Activated naive CD4-positive, alpha-beta T cell (primary cell): ENCODE results near the gene SAMD3.
"Not testable (repeated sequence)": the region's sequence is repeated elsewhere in the genome, so short reads cannot be mapped to it uniquely, and the experiment has no call there.

Experiments
- DNase-seq, 4 experiments: peaks; one replicate each; lab custom pipeline; 2025; lab: John Stamatoyannopoulos, UW

Gene SAMD3

GRCh38 chr6:130129762-130130246, 92.9 kb downstream of the SAMD3 start:
- DNase-seq = no peak

DNA sequence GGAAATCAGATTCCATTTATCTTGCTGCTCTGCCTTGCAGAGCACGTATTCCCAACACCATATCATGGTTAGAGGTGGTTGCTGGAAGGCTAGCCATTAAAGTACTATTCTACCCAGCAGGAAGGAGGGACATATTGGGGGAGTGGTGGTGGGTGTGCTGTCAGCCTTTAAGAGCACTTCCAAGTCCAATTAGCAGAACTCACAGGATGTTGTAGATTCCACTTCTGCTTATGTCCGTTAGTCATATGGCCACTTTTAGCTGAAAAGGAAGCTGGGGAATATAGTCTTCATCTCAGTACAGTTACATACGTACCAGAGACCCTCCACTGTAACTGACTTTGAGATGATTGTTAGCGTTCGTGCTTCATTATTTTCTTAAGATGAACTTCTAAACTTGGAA, 94.4 kb downstream of the SAMD3 start:
- no peak for DNase-seq

DNA sequence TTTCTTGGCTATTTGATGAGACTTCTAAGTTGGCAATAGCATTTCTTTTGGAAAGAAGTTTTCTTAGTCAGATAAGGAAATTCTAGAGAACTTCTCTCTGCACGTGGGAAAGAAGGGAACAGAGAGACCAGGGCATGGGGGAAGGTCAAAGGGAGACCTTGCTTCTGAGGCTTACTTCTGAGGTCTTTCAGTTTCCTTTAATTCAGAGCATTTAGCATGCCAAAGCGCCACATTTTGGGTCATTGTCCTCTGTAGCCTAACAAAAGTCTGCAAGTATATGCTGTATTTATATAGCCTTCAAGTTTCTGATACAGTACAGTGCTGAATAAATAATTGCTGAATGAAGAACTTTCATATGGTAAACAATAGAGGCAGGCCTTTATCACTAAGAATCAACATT, 95.6 kb downstream of the SAMD3 start:
- DNase-seq = no peak

DNA sequence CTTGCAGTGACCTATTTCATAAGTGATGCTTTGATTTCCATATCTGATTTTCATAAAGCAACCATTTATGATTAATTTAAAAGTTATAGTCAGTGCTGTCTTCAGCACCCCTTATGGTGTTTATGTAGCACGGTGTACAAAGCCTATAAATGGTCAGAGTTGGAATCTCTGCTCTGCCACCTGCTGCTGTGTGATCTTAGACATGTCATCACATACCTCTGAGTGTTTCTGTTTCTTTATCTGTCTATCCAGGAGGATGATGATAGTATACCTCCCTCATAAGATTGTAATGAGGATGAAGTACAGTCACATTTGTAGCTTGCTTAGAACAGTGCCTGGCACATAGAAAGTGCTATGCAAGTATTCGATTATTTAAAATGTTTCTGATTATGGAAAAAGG, 100.5 kb downstream of the SAMD3 start:
- no peak for DNase-seq

DNA sequence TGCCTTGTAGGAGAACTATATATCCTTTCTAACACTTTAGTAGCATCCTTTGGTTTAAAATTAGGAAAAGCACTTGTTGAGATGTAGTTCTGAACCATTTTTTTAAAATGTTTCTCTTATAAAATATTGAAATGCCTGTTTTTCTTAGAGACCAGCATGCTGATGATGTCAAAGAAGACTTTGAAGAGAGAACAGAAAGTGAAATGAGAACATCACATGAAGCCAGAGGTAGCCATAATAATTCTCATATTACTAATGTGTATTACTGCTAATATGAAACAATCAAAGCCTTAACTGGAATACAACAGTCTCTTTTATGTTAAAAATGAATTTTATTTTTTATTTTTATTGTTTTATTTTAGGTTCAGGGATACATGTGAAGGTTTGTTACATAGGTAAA, 102.0 kb downstream of the SAMD3 start:
- no peak for DNase-seq

DNA sequence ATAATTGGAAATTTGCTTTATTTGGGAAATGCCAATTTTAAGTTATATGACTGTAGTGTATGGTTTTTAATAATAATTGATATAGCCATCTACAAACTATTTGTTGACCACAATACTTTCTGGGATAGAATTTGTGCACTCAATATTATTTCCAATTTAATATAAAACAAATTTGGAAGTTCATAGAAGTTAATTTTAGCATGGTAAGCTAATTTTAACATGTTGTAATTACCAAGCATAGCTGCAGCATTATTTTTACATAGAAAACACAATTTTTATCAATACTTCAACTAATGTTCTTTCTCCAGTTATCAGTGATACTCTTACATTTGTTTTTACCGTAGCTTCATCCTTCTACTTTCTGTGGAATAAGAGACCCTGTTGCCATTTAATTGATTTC, 103.5 kb downstream of the SAMD3 start:
- DNase-seq = no peak

- DNase-seq = no peak
Observed at GRCh38 chr6:130118236-130118635, 104.5 kb downstream of the SAMD3 start.

DNA sequence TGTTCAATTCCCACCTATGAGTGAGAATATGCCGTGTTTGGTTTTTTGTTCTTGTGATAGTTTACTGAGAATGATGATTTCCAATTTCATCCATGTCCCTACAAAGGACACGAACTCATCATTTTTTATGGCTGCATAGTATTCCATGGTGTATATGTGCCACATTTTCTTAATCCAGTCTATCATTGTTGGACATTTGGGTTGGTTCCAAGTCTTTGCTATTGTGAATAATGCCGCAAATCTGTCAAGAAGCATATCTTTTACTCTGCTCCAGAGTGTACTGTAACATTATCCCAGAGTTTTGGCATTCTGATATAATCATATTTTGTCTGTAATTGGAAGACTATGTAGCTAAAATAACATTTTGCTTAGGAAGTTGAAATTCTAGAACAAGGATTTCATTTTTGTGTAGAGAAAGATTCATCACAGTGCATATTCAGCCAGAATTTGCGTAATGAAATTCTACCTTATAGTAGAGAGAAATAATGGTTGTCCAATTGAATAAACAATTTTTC, 105.5 kb downstream of the SAMD3 start:
- DNase-seq = not testable (repeated sequence)

GRCh38 chr6:130116273-130116672, 106.5 kb downstream of the SAMD3 start:
- no peak for DNase-seq

- no peak for DNase-seq
Observed at GRCh38 chr6:130115036-130115435, 107.7 kb downstream of the SAMD3 start.

- no peak for DNase-seq
Observed at GRCh38 chr6:130113201-130113710, 109.5 kb downstream of the SAMD3 start.

- DNase-seq = no peak
Observed at GRCh38 chr6:130111031-130111430, 111.7 kb downstream of the SAMD3 start.

GRCh38 chr6:130107710-130108109, 115.0 kb downstream of the SAMD3 start:
- no peak for DNase-seq

GRCh38 chr6:130105996-130106704, 116.6 kb downstream of the SAMD3 start:
- DNase-seq = no peak

GRCh38 chr6:130099119-130099518, 123.6 kb downstream of the SAMD3 start:
- no peak for DNase-seq

GRCh38 chr6:130098317-130098716, 124.4 kb downstream of the SAMD3 start:
- no peak for DNase-seq
